GM10248 (cell line): ENCODE measurements around the gene FGF3.

Experiments used
- CTCF ChIA-PET: fragments of 300-600 bp; sonication (Branson Sonifier 250); formaldehyde crosslinking; extraction: SDS; loops from one replicate; lab custom pipeline; 2021; ENCODE audit warnings: antibody characterized with exemption; lab: Yijun Ruan, JAX
- POLR2A ChIA-PET: fragments of 350-650 bp; sonication (Branson Sonifier 250); formaldehyde crosslinking; extraction: SDS; loops from one replicate; lab custom pipeline; 2020; ENCODE audit warnings: antibody characterized with exemption; lab: Yijun Ruan, JAX
- DNase-seq: peaks from one replicate; pipeline ENCODE4 v3.0.0; 2012; ENCODE audit errors: extremely low spot score
- CTCF ChIP-seq: IDR thresholded peaks from 2 replicates; pipeline ENCODE4 v1.5.1; 2012; ENCODE audit warnings: mild to moderate bottlenecking, low read depth; ENCODE audit errors: extremely low read depth, missing control alignments, control extremely low read depth

FGF3 gene

GRCh38 chr11:69802590-69802989, 16.6 kb downstream of the FGF3 start:
- DNase-seq = no peak
- ChIA-PET POLR2A (no interaction called here), CTCF (no interaction called here)
- TF ChIP-seq CTCF = no peak

- ChIA-PET POLR2A (no interaction called here), CTCF (interaction anchor here (1.3 kb wide), 1 partner anchor 9 kb away, joined by 5 read pairs; no protein-coding TSS in a partner anchor)
- peak; percentile 62 for DNase-seq
- TF ChIP-seq CTCF = peak; percentile 48
Observed at GRCh38 chr11:69801513-69802335, 17.5 kb downstream of the FGF3 start.

DNA sequence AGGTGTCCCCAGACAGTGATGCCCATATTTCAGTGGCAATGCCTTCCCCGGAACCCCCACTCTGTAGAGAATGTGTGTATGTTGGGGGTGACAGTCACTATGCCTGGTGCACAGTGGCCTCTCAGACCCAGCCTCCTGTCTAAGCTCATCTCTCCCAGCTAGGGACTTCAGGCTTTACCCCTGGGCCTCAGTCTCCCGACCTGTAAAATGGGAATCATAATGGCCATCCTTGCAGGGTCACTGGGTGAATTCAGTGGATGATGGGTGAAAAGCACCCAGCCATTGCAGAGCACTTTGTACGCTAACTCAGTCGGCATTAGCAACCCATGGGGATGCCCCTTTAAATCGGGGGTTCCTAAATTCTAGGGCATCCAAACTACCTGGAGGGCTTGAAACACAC, 18.9 kb downstream of the FGF3 start:
- CTCF ChIA-PET = interaction anchor here (1.3 kb wide), 1 partner anchor 10 kb away, joined by 5 read pairs; no protein-coding TSS in a partner anchor
- POLR2A ChIA-PET = no interaction called here

GRCh38 chr11:69799582-69799981, 19.6 kb downstream of the FGF3 start:
- ChIA-PET CTCF (no interaction called here), POLR2A (no interaction called here)
- DNase-seq = no peak
- no peak for TF ChIP-seq CTCF

More for the DNA sequence above, 18.9 kb downstream of the FGF3 start:
- TF ChIP-seq CTCF = no peak
- no peak for DNase-seq

GRCh38 chr11:69799097-69799496, 20.1 kb downstream of the FGF3 start:
- TF ChIP-seq CTCF = no peak
- CTCF ChIA-PET = no interaction called here
- DNase-seq = no peak
- POLR2A ChIA-PET = no interaction called here

GRCh38 chr11:69797737-69798528, 21.3 kb downstream of the FGF3 start:
- ChIA-PET CTCF (no interaction called here), POLR2A (no interaction called here)
- no peak for DNase-seq
- no peak for TF ChIP-seq CTCF
